ENCODE results near the gene SFTA2. TPM values are rescaled to one million over a fixed set of nuclear protein-coding genes. Genes with fewer than 3 reads are reported as not detected.

SFTA2 gene
- polyA plus RNA-seq, 1 of the 3 experiments (the other 2 are of a cell fraction): not detected

DNA sequence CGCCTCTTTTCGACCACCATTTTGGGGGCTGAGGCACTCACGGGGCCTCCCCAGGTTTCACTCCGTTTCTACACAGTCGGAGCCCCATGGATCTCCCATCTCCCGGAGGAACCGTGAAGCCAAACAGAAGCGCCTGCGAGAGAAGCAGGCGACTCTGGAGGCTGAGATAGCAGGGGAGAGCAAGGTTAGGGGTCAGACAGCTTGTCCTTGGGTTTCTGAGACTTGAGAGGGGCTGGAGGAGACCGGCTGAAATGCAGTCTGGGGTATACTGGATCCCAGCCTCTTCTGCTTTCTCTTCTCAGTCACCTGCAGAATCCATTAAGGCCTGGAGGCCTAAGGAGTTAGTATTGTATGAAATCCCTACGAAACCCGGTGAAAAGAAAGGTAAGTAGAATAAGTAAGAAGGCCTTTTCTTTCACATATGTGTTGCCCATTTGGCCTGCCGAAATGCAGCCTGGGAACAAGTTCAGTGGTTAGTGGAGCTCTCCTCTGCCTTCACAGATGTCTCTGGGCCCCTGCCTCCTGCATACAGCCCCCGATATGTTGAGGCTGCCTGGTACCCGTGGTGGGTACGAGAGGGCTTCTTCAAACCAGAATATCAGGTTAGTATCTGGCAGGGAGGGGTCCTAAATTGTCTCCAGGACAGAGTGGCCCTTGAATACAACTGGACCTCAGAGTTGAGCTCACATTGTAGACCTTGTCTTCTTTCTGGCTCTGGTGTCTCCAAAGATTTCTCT, 16.9 kb downstream of the SFTA2 start:
- Histone ChIP-seq H3K4me3 (ENCODE audit: low read depth in 2 of 2, low read length in 1 of 2) (peak overlapping the region; percentile 56 to 66), H3K27ac (ENCODE audit: low read depth in 2 of 2, low read length in 1 of 2) (peak overlapping the region; percentile 79 to 87), H3K9me3 (no peaks in the 10 kb centered on the region), H3K36me3 (replicated peaks in 1 of 2; ENCODE audit: control insufficient read depth in 1 of 2, insufficient read depth in 2 of 2, low read length in 1 of 2) (peaks cover 27 to 40% of the 10 kb centered on the region in 2 experiments), H3K9ac (peak overlapping the region; percentile 88), H2AFZ (ENCODE audit: low read depth) (peak overlapping the region; percentile 77), H3K4me1 (ENCODE audit: control insufficient read depth in 1 of 2, insufficient read depth in 2 of 2, low read depth in 1 of 2, low read length in 1 of 2) (peaks cover 9 to 18% of the 10 kb centered on the region in 2 experiments; a peak in 3 of 4 replicates), H3F3A (replicated peaks; ENCODE audit: insufficient read depth) (peaks cover 8% of the 10 kb centered on the region), H3K9me2 (no peaks in the 10 kb centered on the region), H3K79me2 (ENCODE audit: insufficient read depth) (no peaks in the 10 kb centered on the region), H3K4me2 (peak overlapping the region; percentile 91), H4K20me1 (ENCODE audit: insufficient read depth) (no peaks in the 10 kb centered on the region), H3K27me3 (ENCODE audit: insufficient read depth) (no peaks in the 10 kb centered on the region)
- POLR2A ChIA-PET: interaction anchor here (1.0 to 1.5 kb wide), 3 partner anchors 165 to 178 kb away, joined by 4 read pairs; no protein-coding TSS in a partner anchor
- no peak for DNase-seq
- WGBS (ENCODE audit: low lambda C conversion rate): 67% methylated on average over 14 of the region's 17 CpGs
- CTCF ChIA-PET: interaction anchor here (0.6 to 7.2 kb wide), 23 partner anchors 10 to 208 kb away, joined by 3 to 86 read pairs (median 5); partner anchors contain the start of gene DDR1
- TF ChIP-seq RXRA (IDR thresholded peaks at IDR 0.05; ENCODE audit: borderline replicate concordance, low read depth): no peak
- TF ChIP-seq NRF1 (IDR thresholded peaks at IDR 0.05; ENCODE audit: low read depth, low read length): no peak
- no peak for TF ChIP-seq MEF2A (IDR thresholded peaks at IDR 0.05; ENCODE audit: borderline replicate concordance, low read depth)
- TF ChIP-seq NFIC (IDR thresholded peaks at IDR 0.05; ENCODE audit: borderline replicate concordance): no peak

GRCh38 chr6:30914076-30914853, 17.7 kb downstream of the SFTA2 start, which contains the start of gene VARS2:
VARS2 (plus strand) TSS chr6:30914238; CDS start chr6:30914837, 599 bp downstream.
- Histone ChIP-seq H3K79me2 (ENCODE audit: insufficient read depth) (peaks cover 5% of the 10 kb centered on the region), H3K27me3 (ENCODE audit: insufficient read depth) (no peaks in the 10 kb centered on the region), H3K27ac (ENCODE audit: low read depth in 2 of 2, low read length in 1 of 2) (peak within 1 kb of the TSS; percentile 79 to 87), H3F3A (replicated peaks; ENCODE audit: insufficient read depth) (peaks cover 8% of the 10 kb centered on the region), H3K9me3 (no peaks in the 10 kb centered on the region), H3K36me3 (replicated peaks in 1 of 2; ENCODE audit: control insufficient read depth in 1 of 2, insufficient read depth in 2 of 2, low read length in 1 of 2) (peaks cover 31 to 39% of the 10 kb centered on the region in 2 experiments), H2AFZ (ENCODE audit: low read depth) (peak within 1 kb of the TSS; percentile 77), H3K9me2 (no peaks in the 10 kb centered on the region), H3K4me2 (peak within 1 kb of the TSS; percentile 91), H3K4me1 (ENCODE audit: control insufficient read depth in 1 of 2, insufficient read depth in 2 of 2, low read depth in 1 of 2, low read length in 1 of 2) (peaks cover 9 to 18% of the 10 kb centered on the region in 2 experiments; a peak in 3 of 4 replicates), H4K20me1 (ENCODE audit: insufficient read depth) (no peaks in the 10 kb centered on the region), H3K9ac (peak within 1 kb of the TSS; percentile 88), H3K4me3 (ENCODE audit: low read depth in 2 of 2, low read length in 1 of 2) (peak within 1 kb of the TSS; percentile 56 to 66)
- WGBS (ENCODE audit: low lambda C conversion rate): 5% methylated on average over 14 of the region's 52 CpGs
- ChIA-PET CTCF (interaction anchor here (0.6 to 7.2 kb wide), 25 partner anchors 9 to 634 kb away, joined by 3 to 86 read pairs (median 4); partner anchors contain the start of gene DDR1), POLR2A (interaction anchor here (1.0 to 1.5 kb wide), 3 partner anchors 31 to 179 kb away, joined by 4 to 7 read pairs (median 4); partner anchors contain the start of gene DDR1)
- DNase-seq: peak; percentile 99
- TF ChIP-seq, protein P1, sequence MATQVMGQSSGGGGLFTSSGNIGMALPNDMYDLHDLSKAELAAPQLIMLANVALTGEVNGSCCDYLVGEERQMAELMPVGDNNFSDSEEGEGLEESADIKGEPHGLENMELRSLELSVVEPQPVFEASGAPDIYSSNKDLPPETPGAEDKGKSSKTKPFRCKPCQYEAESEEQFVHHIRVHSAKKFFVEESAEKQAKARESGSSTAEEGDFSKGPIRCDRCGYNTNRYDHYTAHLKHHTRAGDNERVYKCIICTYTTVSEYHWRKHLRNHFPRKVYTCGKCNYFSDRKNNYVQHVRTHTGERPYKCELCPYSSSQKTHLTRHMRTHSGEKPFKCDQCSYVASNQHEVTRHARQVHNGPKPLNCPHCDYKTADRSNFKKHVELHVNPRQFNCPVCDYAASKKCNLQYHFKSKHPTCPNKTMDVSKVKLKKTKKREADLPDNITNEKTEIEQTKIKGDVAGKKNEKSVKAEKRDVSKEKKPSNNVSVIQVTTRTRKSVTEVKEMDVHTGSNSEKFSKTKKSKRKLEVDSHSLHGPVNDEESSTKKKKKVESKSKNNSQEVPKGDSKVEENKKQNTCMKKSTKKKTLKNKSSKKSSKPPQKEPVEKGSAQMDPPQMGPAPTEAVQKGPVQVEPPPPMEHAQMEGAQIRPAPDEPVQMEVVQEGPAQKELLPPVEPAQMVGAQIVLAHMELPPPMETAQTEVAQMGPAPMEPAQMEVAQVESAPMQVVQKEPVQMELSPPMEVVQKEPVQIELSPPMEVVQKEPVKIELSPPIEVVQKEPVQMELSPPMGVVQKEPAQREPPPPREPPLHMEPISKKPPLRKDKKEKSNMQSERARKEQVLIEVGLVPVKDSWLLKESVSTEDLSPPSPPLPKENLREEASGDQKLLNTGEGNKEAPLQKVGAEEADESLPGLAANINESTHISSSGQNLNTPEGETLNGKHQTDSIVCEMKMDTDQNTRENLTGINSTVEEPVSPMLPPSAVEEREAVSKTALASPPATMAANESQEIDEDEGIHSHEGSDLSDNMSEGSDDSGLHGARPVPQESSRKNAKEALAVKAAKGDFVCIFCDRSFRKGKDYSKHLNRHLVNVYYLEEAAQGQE (IDR thresholded peaks at IDR 0.05; ENCODE audit: low read depth, low read length): no peak
- TF ChIP-seq GABPA (IDR thresholded peaks at IDR 0.05; ENCODE audit: low read depth): no peak
- TF ChIP-seq MAX (IDR thresholded peaks at IDR 0.05; ENCODE audit: low read depth): peak; percentile 71; the same call in 1 of the 2 replicates
- TF ChIP-seq MEF2A (IDR thresholded peaks at IDR 0.05; ENCODE audit: borderline replicate concordance, low read depth): no peak
- TF ChIP-seq YY1 (IDR thresholded peaks at IDR 0.05; ENCODE audit: low read depth): 0 out of 2 replicates have a peak, but pooled peaks have one; percentile 42
- peak; percentile 97 for TF ChIP-seq NRF1 (IDR thresholded peaks at IDR 0.05; ENCODE audit: low read depth, low read length)
- no peak for TF ChIP-seq GATA2 (CRISPR knock-in tag; IDR thresholded peaks at IDR 0.05)
- peak; percentile 8; the same call in 1 of the 2 replicates for TF ChIP-seq TCF12 (IDR thresholded peaks at IDR 0.05)
- TF ChIP-seq ZBTB33 (IDR thresholded peaks at IDR 0.05; ENCODE audit: borderline replicate concordance, low read depth): 0 out of 2 replicates have a peak, but pooled peaks have one; percentile 14
- peak; percentile 27 for TF ChIP-seq SMC3 (IDR thresholded peaks at IDR 0.05; ENCODE audit: low read depth, low read length)
- TF ChIP-seq, protein P2, sequence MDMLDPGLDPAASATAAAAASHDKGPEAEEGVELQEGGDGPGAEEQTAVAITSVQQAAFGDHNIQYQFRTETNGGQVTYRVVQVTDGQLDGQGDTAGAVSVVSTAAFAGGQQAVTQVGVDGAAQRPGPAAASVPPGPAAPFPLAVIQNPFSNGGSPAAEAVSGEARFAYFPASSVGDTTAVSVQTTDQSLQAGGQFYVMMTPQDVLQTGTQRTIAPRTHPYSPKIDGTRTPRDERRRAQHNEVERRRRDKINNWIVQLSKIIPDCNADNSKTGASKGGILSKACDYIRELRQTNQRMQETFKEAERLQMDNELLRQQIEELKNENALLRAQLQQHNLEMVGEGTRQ (IDR thresholded peaks at IDR 0.05; ENCODE audit: borderline replicate concordance, low read depth, low read length): no peak
- TF ChIP-seq, protein P3, sequence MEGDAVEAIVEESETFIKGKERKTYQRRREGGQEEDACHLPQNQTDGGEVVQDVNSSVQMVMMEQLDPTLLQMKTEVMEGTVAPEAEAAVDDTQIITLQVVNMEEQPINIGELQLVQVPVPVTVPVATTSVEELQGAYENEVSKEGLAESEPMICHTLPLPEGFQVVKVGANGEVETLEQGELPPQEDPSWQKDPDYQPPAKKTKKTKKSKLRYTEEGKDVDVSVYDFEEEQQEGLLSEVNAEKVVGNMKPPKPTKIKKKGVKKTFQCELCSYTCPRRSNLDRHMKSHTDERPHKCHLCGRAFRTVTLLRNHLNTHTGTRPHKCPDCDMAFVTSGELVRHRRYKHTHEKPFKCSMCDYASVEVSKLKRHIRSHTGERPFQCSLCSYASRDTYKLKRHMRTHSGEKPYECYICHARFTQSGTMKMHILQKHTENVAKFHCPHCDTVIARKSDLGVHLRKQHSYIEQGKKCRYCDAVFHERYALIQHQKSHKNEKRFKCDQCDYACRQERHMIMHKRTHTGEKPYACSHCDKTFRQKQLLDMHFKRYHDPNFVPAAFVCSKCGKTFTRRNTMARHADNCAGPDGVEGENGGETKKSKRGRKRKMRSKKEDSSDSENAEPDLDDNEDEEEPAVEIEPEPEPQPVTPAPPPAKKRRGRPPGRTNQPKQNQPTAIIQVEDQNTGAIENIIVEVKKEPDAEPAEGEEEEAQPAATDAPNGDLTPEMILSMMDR (IDR thresholded peaks at IDR 0.05): peak; percentile 36; the same call in 1 of the 2 replicates
